Kidney (tissue), 14 donors: ENCODE data around the gene GALNT9. TPM values are rescaled to one million over a fixed set of nuclear protein-coding genes. Genes with fewer than 3 reads are reported as not detected.
A peak's percentile ranks its signal among the peaks of the same experiment; 100 is the strongest.
"Not testable (repeated sequence)": the region's sequence is repeated elsewhere in the genome, so short reads cannot be mapped to it uniquely, and the experiment has no call there.

Experiments used
- DNase-seq, 5 donors: peaks; one replicate each; pipeline ENCODE4 v3.0.0-alpha.2; 2013 to 2020
- FAIRE-seq: peaks from 2 replicates; lab custom pipeline; 2012; peaks lifted over from hg19 to GRCh38; lab: Jason Lieb, UNC
- H3K27ac ChIP-seq, 2 donors: one replicate each; pipeline ENCODE4 v1.7.0; 2013; ENCODE audit warnings: low read depth in 2 of 2, low read length in 2 of 2, inconsistent platforms in 1 of 2
- H3K27me3 ChIP-seq: one replicate; pipeline ENCODE4 v1.7.1; 2013; ENCODE audit warnings: low read length, inconsistent platforms; ENCODE audit not compliant: control insufficient read depth, insufficient read depth
- H3K36me3 ChIP-seq, 3 donors: one replicate each; pipeline versions ENCODE4 v1.7.0 to v1.7.1; 2013; ENCODE audit warnings: low read length in 3 of 3, control low read depth in 1 of 3, inconsistent platforms in 1 of 3; ENCODE audit not compliant: insufficient read depth in 3 of 3, control insufficient read depth in 2 of 3
- H3K4me1 ChIP-seq, 3 donors: one replicate each; pipeline versions ENCODE4 v1.7.0 to v1.7.1; 2013; ENCODE audit warnings: low read length in 3 of 3, inconsistent platforms in 1 of 3, low read depth in 1 of 3; ENCODE audit not compliant: control insufficient read depth in 2 of 3, insufficient read depth in 2 of 3
- H3K4me3 ChIP-seq, 3 donors: one replicate each; pipeline versions ENCODE4 v1.7.0 to v1.8.1; 2013; ENCODE audit warnings: low read length in 3 of 3, control low read depth in 1 of 3, inconsistent platforms in 1 of 3
- H3K9ac ChIP-seq, 3 donors: one replicate each; pipeline versions ENCODE4 v1.7.0 to v1.7.1; 2013; ENCODE audit warnings: low read length in 3 of 3, control low read depth in 1 of 3, inconsistent platforms in 1 of 3
- H3K9me3 ChIP-seq, 3 donors: one replicate each; pipeline versions ENCODE4 v1.7.0 to v1.7.1; 2013; ENCODE audit warnings: low read length in 3 of 3, control low read depth in 1 of 3, inconsistent platforms in 1 of 3; ENCODE audit not compliant: control insufficient read depth in 2 of 3, insufficient read depth in 1 of 3
- intact Hi-C: fragments of 100-400 bp; cut with DNase I; formaldehyde crosslinking; loops from one replicate; pipeline ENCODE4 v1.11.1; 2022
- polyA plus RNA-seq: library from polyadenylated mRNA; stranded (reverse); fragments of 350-450 nt; fragmentation: Illumina TruSeq; extraction: RNeasy Lipid Tissue Mini Kit (QIAGEN cat#74804); gene quantifications from one replicate; pipeline ENCODE4 v1.2.3, GENCODE V29; 2014; ENCODE audit warnings: low read depth, low replicate concordance; ENCODE audit not compliant: insufficient read depth
- total RNA-seq: library from RNA; stranded (reverse); fragmentation: NEBNext Ultra II Directional; extraction: Animal tissue kit (Norgen Biotek cat#: 25700); gene quantifications from one replicate; pipeline ENCODE4 v1.2.1, GENCODE V29; 2021
- TF ChIP-seq, protein P1 (sequence below): IDR thresholded peaks from 3 replicates; pipeline ENCODE4 v1.5.1; 2012; ENCODE audit warnings: mild to moderate bottlenecking, moderate library complexity, borderline replicate concordance; ENCODE audit not compliant: insufficient read depth; ENCODE audit errors: extremely low read depth
- donor health status: control.
- donor health status: control.
- donor health status: control.
- donor health status: control.
- donor health status: control.
- donor health status: DM: yes; HTN: yes; CAD: no.
- donor health status: Normal renal cell carcinoma (clear cell type).

The GALNT9 gene
- total and polyA plus RNA-seq, 2 donors from 2014 or later: 4.8 to 20.7 TPM

DNA sequence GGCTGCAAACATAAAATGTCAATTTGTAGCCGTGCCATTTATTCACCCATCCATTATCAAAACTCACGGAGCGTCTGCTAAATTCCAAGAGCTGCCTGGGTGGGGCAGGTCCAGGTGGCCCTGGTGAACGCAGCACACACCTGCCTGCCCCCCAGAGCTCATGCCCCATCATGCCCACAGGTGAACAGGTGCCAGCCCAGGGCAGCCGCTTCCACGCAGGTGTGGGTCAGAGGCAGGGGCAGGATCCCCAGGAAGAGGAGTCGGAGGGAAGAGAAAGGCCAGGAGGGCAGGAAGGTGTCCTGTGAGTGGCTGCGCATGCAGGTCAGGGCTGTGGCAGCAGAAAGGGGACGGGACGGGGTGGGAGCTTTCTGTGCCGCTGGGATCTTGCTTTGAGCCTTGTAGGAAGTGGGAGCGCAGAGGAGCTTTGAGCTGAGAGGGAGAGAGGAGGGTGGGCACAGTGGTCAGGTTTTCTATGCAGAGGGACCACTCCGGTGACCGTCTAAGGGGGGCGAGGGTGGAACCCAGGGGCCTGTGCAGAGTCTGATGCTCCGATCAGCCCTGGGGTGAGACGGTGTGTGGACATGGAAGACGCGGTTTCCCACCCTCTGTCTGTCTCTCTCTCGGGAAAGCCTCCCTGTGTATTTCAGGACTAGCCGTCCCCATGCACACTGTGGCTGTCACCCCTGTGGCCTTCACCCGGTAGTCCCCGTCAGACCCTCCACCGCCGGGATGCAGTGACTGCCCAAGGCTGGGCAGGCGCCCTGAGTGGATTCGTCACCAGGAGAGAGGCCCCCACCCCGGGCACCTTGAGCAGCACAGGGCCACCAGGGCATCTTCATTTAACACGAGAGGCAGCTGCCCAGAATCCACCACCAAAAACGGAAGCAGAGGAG, 26.7 kb downstream of the GALNT9 start:
- DNase-seq (peak in 1 of 5 donors; percentile 64), FAIRE-seq (no peak)
- no peaks in the 10 kb centered on the region for H3K36me3 ChIP-seq
- no peaks in the 10 kb centered on the region for H3K9me3 ChIP-seq
- no peaks in the 10 kb centered on the region for H3K4me1 ChIP-seq
- H3K27me3 ChIP-seq: no peaks in the 10 kb centered on the region
- H3K27ac ChIP-seq: no peak overlapping the region
- no peak overlapping the region for H3K4me3 ChIP-seq
- intact Hi-C loops: no loop called here
- TF ChIP-seq, protein P1, sequence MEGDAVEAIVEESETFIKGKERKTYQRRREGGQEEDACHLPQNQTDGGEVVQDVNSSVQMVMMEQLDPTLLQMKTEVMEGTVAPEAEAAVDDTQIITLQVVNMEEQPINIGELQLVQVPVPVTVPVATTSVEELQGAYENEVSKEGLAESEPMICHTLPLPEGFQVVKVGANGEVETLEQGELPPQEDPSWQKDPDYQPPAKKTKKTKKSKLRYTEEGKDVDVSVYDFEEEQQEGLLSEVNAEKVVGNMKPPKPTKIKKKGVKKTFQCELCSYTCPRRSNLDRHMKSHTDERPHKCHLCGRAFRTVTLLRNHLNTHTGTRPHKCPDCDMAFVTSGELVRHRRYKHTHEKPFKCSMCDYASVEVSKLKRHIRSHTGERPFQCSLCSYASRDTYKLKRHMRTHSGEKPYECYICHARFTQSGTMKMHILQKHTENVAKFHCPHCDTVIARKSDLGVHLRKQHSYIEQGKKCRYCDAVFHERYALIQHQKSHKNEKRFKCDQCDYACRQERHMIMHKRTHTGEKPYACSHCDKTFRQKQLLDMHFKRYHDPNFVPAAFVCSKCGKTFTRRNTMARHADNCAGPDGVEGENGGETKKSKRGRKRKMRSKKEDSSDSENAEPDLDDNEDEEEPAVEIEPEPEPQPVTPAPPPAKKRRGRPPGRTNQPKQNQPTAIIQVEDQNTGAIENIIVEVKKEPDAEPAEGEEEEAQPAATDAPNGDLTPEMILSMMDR: no peak
- no peak overlapping the region for H3K9ac ChIP-seq

- no peak for FAIRE-seq
These were observed 28.3 kb downstream of the GALNT9 start for GRCh38 chr12:132300789-132301722.

DNA sequence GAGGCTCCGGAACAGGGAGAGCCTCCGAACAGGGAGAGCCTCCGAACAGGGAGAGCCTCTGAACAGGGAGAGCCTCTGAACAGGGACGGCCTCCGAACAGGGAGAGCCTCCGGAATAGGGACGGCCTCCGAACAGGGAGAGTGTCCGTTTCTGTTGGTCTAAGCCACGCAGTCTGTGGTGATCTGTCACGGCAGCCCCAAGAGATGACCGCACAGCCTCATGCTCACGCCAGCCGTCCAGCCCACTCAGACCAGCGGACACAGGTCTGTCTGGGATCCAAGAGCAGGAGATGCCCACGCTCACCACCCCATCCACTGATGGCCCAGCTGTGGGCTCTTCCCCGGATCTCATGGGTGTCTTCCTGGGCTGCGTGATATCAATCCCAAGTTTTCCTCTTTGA, 33.3 kb downstream of the GALNT9 start:
- no peak overlapping the region for H3K27ac ChIP-seq
- H3K36me3 ChIP-seq: no peaks in the 10 kb centered on the region
- H3K9me3 ChIP-seq: no peaks in the 10 kb centered on the region
- H3K27me3 ChIP-seq: no peaks in the 10 kb centered on the region
- no peak overlapping the region for H3K9ac ChIP-seq
- FAIRE-seq: no peak
- intact Hi-C loops: no loop called here
- H3K4me1 ChIP-seq: no peaks in the 10 kb centered on the region
- peak in 1 of 5 donors; percentile 50 for DNase-seq
- TF ChIP-seq, protein P1: no peak
- H3K4me3 ChIP-seq: no peak overlapping the region

More at GRCh38 chr12:132300789-132301722, 28.3 kb downstream of the GALNT9 start:
- intact Hi-C loops: no loop called here
- no peaks in the 10 kb centered on the region for H3K36me3 ChIP-seq
- H3K27ac ChIP-seq: no peak overlapping the region
- DNase-seq: peak in 1 of 5 donors; percentile 71
- H3K4me1 ChIP-seq: no peaks in the 10 kb centered on the region
- H3K27me3 ChIP-seq: no peaks in the 10 kb centered on the region
- TF ChIP-seq, protein P1: no peak
- no peak overlapping the region for H3K9ac ChIP-seq
- H3K9me3 ChIP-seq: no peaks in the 10 kb centered on the region
- no peak overlapping the region for H3K4me3 ChIP-seq

DNA sequence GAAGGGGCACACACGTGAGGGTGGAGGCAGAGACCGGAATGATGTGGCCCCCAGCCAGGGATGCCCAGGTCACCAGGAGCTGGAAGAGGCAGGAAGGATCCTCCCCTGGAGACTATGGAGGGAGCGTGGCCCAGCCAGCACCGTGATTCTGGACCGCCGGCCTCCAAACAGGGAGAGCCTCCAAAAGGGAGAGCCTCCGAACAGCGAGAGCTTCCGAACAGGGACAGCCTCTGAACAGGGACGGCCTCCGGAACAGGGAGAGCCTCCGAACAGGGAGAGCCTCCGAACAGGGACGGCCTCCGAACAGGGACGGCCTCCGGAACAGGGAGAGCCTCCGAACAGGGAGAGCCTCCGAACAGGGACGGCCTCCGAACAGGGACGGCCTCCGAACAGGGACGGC, 33.8 kb downstream of the GALNT9 start:
- H3K4me1 ChIP-seq, intact Hi-C loops, H3K36me3 ChIP-seq, H3K27me3 ChIP-seq, FAIRE-seq, H3K27ac ChIP-seq, H3K4me3 ChIP-seq, H3K9me3 ChIP-seq, H3K9ac ChIP-seq: not testable (repeated sequence)
- DNase-seq: peak in 1 of 5 donors; percentile 48
